VCaP (cell line): Measurements from ENCODE around the gene TMEM229A.
"Not testable (repeated sequence)": the region's sequence is repeated elsewhere in the genome, so short reads cannot be mapped to it uniquely, and the experiment has no call there.

Experiments
- H3K27ac ChIP-seq: fragments of 450-650 bp; 2 replicates; pipeline ENCODE4 v1.5.1; 2017
- CTCF ChIP-seq: fragments of 450-650 bp; conservative IDR thresholded peaks from 2 replicates; pipeline ENCODE4 v1.5.1; 2017; ENCODE audit warnings: mild to moderate bottlenecking, moderate library complexity

The TMEM229A gene

GRCh38 chr7:124012864-124013263 lies 20.0 kb downstream of the TMEM229A start:
- H3K27ac ChIP-seq = no peak overlapping the region
- no peak for TF ChIP-seq CTCF

- no peak for TF ChIP-seq CTCF
- no peak overlapping the region for H3K27ac ChIP-seq
Observed at GRCh38 chr7:124009321-124009720, 23.5 kb downstream of the TMEM229A start.

GRCh38 chr7:124008296-124008695 lies 24.6 kb downstream of the TMEM229A start:
- H3K27ac ChIP-seq = not testable (repeated sequence)

GRCh38 chr7:123999703-124000102 lies 33.2 kb downstream of the TMEM229A start:
- H3K27ac ChIP-seq = no peak overlapping the region
- TF ChIP-seq CTCF = no peak

- no peak overlapping the region for H3K27ac ChIP-seq
- no peak for TF ChIP-seq CTCF
Observed at GRCh38 chr7:123998921-123999320, 33.9 kb downstream of the TMEM229A start.

- H3K27ac ChIP-seq = no peak overlapping the region
- TF ChIP-seq CTCF = no peak
Observed at GRCh38 chr7:123996327-123996625, 36.6 kb downstream of the TMEM229A start.

- no peak for TF ChIP-seq CTCF
- no peak overlapping the region for H3K27ac ChIP-seq
Observed at GRCh38 chr7:123995617-123996326, 37.1 kb downstream of the TMEM229A start.

- TF ChIP-seq CTCF = no peak
- H3K27ac ChIP-seq = no peak overlapping the region
Observed at GRCh38 chr7:123994449-123994848, 38.4 kb downstream of the TMEM229A start.
